Lower leg skin (tissue), 3 donors: ENCODE data around the gene MYBPH.

Source experiments
- POLR2A ChIP-seq, 2 donors: fragments of 450-650 bp; IDR thresholded peaks; one replicate each; pipeline ENCODE4 v1.6.1; 2016 to 2017; ENCODE audit warnings: antibody characterized with exemption in 2 of 2, mild to moderate bottlenecking in 1 of 2, moderate library complexity in 1 of 2
- TF ChIP-seq, protein P1 (sequence below), 3 donors: fragments of 450-650 bp; IDR thresholded peaks; one replicate each; pipeline ENCODE4 v1.5.1; 2016; ENCODE audit warnings: antibody characterized with exemption in 3 of 3, mild to moderate bottlenecking in 3 of 3, moderate library complexity in 2 of 3

- TF ChIP-seq POLR2A (IDR thresholded peaks at IDR 0.05), result no peak
- TF ChIP-seq, protein P1, sequence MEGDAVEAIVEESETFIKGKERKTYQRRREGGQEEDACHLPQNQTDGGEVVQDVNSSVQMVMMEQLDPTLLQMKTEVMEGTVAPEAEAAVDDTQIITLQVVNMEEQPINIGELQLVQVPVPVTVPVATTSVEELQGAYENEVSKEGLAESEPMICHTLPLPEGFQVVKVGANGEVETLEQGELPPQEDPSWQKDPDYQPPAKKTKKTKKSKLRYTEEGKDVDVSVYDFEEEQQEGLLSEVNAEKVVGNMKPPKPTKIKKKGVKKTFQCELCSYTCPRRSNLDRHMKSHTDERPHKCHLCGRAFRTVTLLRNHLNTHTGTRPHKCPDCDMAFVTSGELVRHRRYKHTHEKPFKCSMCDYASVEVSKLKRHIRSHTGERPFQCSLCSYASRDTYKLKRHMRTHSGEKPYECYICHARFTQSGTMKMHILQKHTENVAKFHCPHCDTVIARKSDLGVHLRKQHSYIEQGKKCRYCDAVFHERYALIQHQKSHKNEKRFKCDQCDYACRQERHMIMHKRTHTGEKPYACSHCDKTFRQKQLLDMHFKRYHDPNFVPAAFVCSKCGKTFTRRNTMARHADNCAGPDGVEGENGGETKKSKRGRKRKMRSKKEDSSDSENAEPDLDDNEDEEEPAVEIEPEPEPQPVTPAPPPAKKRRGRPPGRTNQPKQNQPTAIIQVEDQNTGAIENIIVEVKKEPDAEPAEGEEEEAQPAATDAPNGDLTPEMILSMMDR (IDR thresholded peaks at IDR 0.05), result no peak
Observed at GRCh38 chr1:203128431-203128715, 47.3 kb downstream of the MYBPH start.
